Bronchial epithelial cell (primary cell): ENCODE results near the gene GRM5. TPM values are rescaled to one million over a fixed set of nuclear protein-coding genes. Genes with fewer than 3 reads are reported as not detected.

Experiments
- DNase-seq: peaks from one replicate; pipeline ENCODE4 v3.0.0-alpha.2; 2010; ENCODE audit warnings: low read depth
- FAIRE-seq: peaks from 2 replicates; lab custom pipeline; 2011; peaks lifted over from hg19 to GRCh38; lab: Jason Lieb, UNC
- H3K27me3 ChIP-seq: 2 replicates; pipeline ENCODE4 v1.5.1; 2011; ENCODE audit warnings: low read length; ENCODE audit not compliant: control insufficient read depth, insufficient read depth
- H3K36me3 ChIP-seq: 2 replicates; pipeline ENCODE4 v1.5.1; 2011; ENCODE audit warnings: low read length; ENCODE audit not compliant: control insufficient read depth, insufficient read depth
- H3K4me3 ChIP-seq: 2 replicates; pipeline ENCODE4 v1.5.1; 2011; ENCODE audit warnings: mild to moderate bottlenecking, low read depth, low read length, control low read depth
- CTCF ChIP-seq: IDR thresholded peaks from 2 replicates; pipeline ENCODE4 v1.5.1; 2011; ENCODE audit warnings: mild to moderate bottlenecking, moderate library complexity, low read length, control low read depth, inconsistent platforms; ENCODE audit not compliant: insufficient read depth, severe bottlenecking
- total RNA-seq: library from RNA; depleted of rRNA; stranded (reverse); fragments of >200 nt; gene quantifications from 2 replicates; pipeline ENCODE4 v1.2.1, GENCODE V29; 2014

Gene GRM5
- total RNA-seq, 1 donor from 2014 or later, result not detected

GRCh38 chr11:88695689-88696414, 369.9 kb downstream of the GRM5 start:
- no peak for DNase-seq
- no peak for TF ChIP-seq CTCF
- no peak for FAIRE-seq
- no peaks in the 10 kb centered on the region for H3K36me3 ChIP-seq
- no peak overlapping the region for H3K4me3 ChIP-seq
- H3K27me3 ChIP-seq, result no peaks in the 10 kb centered on the region

- Histone ChIP-seq H3K4me3 (no peak overlapping the region), H3K27me3 (no peaks in the 10 kb centered on the region), H3K36me3 (no peaks in the 10 kb centered on the region)
- no peak for DNase-seq
- no peak for FAIRE-seq
- no peak for TF ChIP-seq CTCF
Observed at GRCh38 chr11:88692306-88693086, 373.3 kb downstream of the GRM5 start.

GRCh38 chr11:88689548-88690240, 376.1 kb downstream of the GRM5 start:
- Histone ChIP-seq H3K27me3 (no peaks in the 10 kb centered on the region), H3K4me3 (no peak overlapping the region), H3K36me3 (no peaks in the 10 kb centered on the region)
- FAIRE-seq (no peak), DNase-seq (no peak)
- no peak for TF ChIP-seq CTCF

GRCh38 chr11:88683024-88683423, 382.8 kb downstream of the GRM5 start:
- DNase-seq, result no peak
- H3K27me3 ChIP-seq, result no peaks in the 10 kb centered on the region
- TF ChIP-seq CTCF, result no peak
- H3K4me3 ChIP-seq, result no peak overlapping the region
- no peak for FAIRE-seq
- H3K36me3 ChIP-seq, result no peaks in the 10 kb centered on the region

- FAIRE-seq (peak; percentile 92), DNase-seq (peak; percentile 94)
- TF ChIP-seq CTCF, result no peak
- no peak overlapping the region for H3K4me3 ChIP-seq
- no peaks in the 10 kb centered on the region for H3K27me3 ChIP-seq
- no peaks in the 10 kb centered on the region for H3K36me3 ChIP-seq
Observed at GRCh38 chr11:88680806-88681205, 385.0 kb downstream of the GRM5 start.
